ENCODE data around the gene FAM83E.

Gene FAM83E

GRCh38 chr19:48616041-48616436 is 1.2 kb upstream of the FAM83E start:
- no peak for DNase-seq
- intact Hi-C loops (cut with DNase I), result no loop called here

- no peak for DNase-seq
- intact Hi-C loops (cut with DNase I), result no loop called here
Measured at GRCh38 chr19:48615231-48616040, 560 bp upstream of the FAM83E start.

GRCh38 chr19:48613852-48614435 is 932 bp downstream of the FAM83E start:
- no peak for DNase-seq
- intact Hi-C loops (cut with DNase I), result no loop called here

- peak in 9 of 10 donors; percentile 23 to 94 (median 60) for DNase-seq
- intact Hi-C loops (cut with DNase I), result no loop called here
Measured at GRCh38 chr19:48613024-48613851, 1.6 kb downstream of the FAM83E start.

GRCh38 chr19:48611872-48612271 is 3.0 kb downstream of the FAM83E start:
- intact Hi-C loops (cut with DNase I), result no loop called here

GRCh38 chr19:48609571-48610108 is 5.2 kb downstream of the FAM83E start:
- no peak for DNase-seq
- intact Hi-C loops (cut with DNase I), result no loop called here

More at GRCh38 chr19:48611872-48612271, 3.0 kb downstream of the FAM83E start:
- no peak for DNase-seq

- intact Hi-C loops (cut with DNase I), result no loop called here
- peak in 4 of 10 donors; percentile 42 to 90 (median 70) for DNase-seq
Measured at GRCh38 chr19:48608798-48609263, 6.0 kb downstream of the FAM83E start.

GRCh38 chr19:48607359-48607755 is 7.5 kb downstream of the FAM83E start:
- intact Hi-C loops (cut with DNase I), result no loop called here
- no peak for DNase-seq

GRCh38 chr19:48606463-48607358 is 8.2 kb downstream of the FAM83E start, which contains the start of gene SPACA4:
TSS of gene SPACA4 (plus strand) at chr19:48606742. CDS start at chr19:48606979, 237 bp downstream.
- intact Hi-C loops (cut with DNase I), result no loop called here
- DNase-seq, result no peak

GRCh38 chr19:48603850-48604249 is 11.0 kb downstream of the FAM83E start:
- no peak for DNase-seq
- intact Hi-C loops (cut with DNase I), result no loop called here

GRCh38 chr19:48603449-48603848 is 11.4 kb downstream of the FAM83E start:
- intact Hi-C loops (cut with DNase I), result no loop called here
- peak in 1 of 10 donors; percentile 81 for DNase-seq

- no peak for DNase-seq
- intact Hi-C loops (cut with DNase I), result no loop called here
Measured at GRCh38 chr19:48603001-48603400, 11.9 kb downstream of the FAM83E start.

GRCh38 chr19:48600679-48601417 is 14.0 kb downstream of the FAM83E start:
- intact Hi-C loops (cut with DNase I), result no loop called here
- DNase-seq, result no peak

- no peak for DNase-seq
- intact Hi-C loops (cut with DNase I), result no loop called here
Measured at GRCh38 chr19:48598996-48599700, 15.7 kb downstream of the FAM83E start.

- intact Hi-C loops (cut with DNase I), result no loop called here
Measured at GRCh38 chr19:48596679-48597465, 18.0 kb downstream of the FAM83E start.

GRCh38 chr19:48596237-48596636 is 18.6 kb downstream of the FAM83E start:
- intact Hi-C loops (cut with DNase I), result no loop called here
- DNase-seq, result no peak

More at GRCh38 chr19:48596679-48597465, 18.0 kb downstream of the FAM83E start:
- DNase-seq, result no peak

GRCh38 chr19:48595833-48596232 is 19.0 kb downstream of the FAM83E start:
- no peak for DNase-seq
- intact Hi-C loops (cut with DNase I), result no loop called here

Data from posterior cingulate gyrus (tissue), 11 donors.